Large intestine (tissue), 3 donors: Measurements from ENCODE around the gene PRKCE. TPM values are rescaled to one million over a fixed set of nuclear protein-coding genes. Genes with fewer than 3 reads are reported as not detected.
A peak's percentile ranks its signal among the peaks of the same experiment; 100 is the strongest.

Source experiments
- DNase-seq, 2 donors: peaks; one replicate each; pipeline versions ENCODE4 v3.0.0 to v3.0.0-alpha.2; 2013
- H3K27ac ChIP-seq: one replicate; pipeline ENCODE4 v1.5.1; 2013; ENCODE audit warnings: low read length
- H3K27me3 ChIP-seq: 2 replicates; pipeline ENCODE4 v1.6.1; 2013; ENCODE audit warnings: low read length; ENCODE audit not compliant: control insufficient read depth, insufficient read depth
- H3K36me3 ChIP-seq: 2 replicates; pipeline ENCODE4 v1.6.1; 2013; ENCODE audit warnings: low read length; ENCODE audit not compliant: control insufficient read depth, insufficient read depth
- H3K4me1 ChIP-seq: one replicate; pipeline ENCODE4 v1.6.1; 2013; ENCODE audit warnings: low read length; ENCODE audit not compliant: control insufficient read depth, insufficient read depth
- H3K4me3 ChIP-seq: one replicate; pipeline ENCODE4 v1.5.1; 2013; ENCODE audit warnings: low read length
- H3K9me3 ChIP-seq: one replicate; pipeline ENCODE4 v1.6.1; 2013; ENCODE audit warnings: mild to moderate bottlenecking, low read depth, low read length, moderate library complexity; ENCODE audit not compliant: control insufficient read depth
- WGBS: methylation state at CpG from one replicate; pipeline ENCODE4 v1.1.5; 2013; ENCODE audit warnings: low lambda C conversion rate; ENCODE audit not compliant: insufficient coverage; 5-methylcytosine and 5-hydroxymethylcytosine counted together
- polyA plus RNA-seq: library from polyadenylated mRNA; unstranded; fragments of 120-200 nt; gene quantifications from one replicate; pipeline ENCODE4 v1.2.1, GENCODE V29; 2013

Gene PRKCE
- polyA plus RNA-seq, 1 donor: 13.0 TPM

DNA sequence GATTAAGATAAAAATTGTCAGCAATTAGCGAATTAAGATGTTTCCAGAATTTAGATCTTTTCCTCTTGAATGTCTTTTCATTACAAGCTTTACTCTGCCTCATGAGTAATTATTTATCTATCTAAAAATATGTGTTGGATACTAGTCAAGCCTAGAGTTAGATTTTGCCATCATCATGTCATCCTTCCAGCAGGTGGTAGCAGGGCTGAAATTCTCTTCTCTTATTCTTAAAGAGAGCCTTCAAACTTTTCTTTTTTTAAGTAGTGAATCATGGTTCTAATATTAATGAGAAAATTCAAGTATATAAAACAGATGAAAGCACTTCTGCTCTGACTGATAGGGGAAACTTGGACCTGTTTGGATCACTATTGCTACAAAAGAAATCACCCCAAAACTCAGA, 405.1 kb downstream of the PRKCE start:
- Histone ChIP-seq H3K4me1 (no peaks in the 10 kb centered on the region), H3K9me3 (no peaks in the 10 kb centered on the region), H3K4me3 (no peak overlapping the region), H3K36me3 (peaks cover 4% of the 10 kb centered on the region), H3K27me3 (no peaks in the 10 kb centered on the region), H3K27ac (no peak overlapping the region)
- DNase-seq: no peak
- WGBS: 100% methylated on average over 1 of the region's 1 CpG

DNA sequence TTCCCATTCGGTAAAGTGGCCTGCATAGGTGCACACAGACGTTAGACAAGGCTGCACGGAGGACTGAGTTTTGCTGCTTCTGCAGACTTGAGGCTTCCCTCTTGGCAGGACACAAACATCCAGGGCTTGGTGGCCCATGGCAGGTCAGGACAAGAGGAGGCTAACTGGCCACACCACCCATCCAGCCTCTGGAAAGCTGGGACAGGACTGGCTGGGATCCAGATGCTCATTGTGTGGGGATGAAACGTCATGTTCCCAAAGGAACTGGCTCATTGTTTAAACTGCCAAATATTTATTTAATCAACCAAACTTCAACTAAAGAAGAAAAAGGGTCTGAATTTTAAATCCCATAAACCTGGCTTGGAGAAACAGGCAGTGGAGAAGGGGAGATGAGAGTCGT, 406.7 kb downstream of the PRKCE start:
- Histone ChIP-seq H3K27me3 (no peaks in the 10 kb centered on the region), H3K36me3 (no peaks in the 10 kb centered on the region), H3K27ac (no peak overlapping the region), H3K9me3 (no peaks in the 10 kb centered on the region), H3K4me1 (no peaks in the 10 kb centered on the region), H3K4me3 (no peak overlapping the region)
- DNase-seq: no peak
- no CpG with 5 or more reads among the region's 5 CpGs for WGBS

DNA sequence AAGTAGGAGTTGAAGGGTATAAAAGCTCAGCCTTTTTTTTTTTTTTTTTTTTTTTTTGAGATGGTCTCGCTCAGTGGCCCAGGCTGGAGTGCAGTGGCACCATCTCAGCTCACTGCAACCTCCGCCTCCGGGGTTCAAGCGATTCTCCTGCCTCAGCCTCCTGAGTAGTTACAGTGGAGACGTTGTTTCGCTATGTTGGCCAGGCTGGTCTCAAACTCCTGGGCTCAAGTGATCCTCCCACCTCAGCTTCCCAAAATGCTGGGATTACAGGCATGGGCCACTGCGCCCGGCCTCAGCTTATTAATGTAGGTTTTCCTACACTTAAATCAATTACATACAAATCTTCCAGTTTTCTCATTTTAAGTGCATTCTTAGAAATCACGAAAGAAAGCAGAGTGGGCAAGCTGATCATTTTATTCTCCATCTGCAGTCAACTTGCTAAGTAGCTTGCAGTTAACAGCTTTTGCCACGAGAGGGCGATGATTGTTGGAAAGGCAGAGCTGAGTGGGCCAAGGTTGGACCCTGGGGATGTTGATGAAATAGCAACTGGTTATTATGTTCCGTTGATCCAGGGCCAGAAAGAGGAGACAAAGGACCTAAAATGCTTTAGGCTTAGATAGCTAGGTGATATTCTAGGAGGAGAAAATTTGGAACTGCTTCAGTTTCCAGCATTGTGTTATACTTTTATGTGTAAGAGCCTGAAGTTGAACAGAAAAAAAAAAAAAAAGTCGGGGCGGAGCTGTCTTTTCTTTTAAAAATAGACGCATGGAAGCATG, 411.4 kb downstream of the PRKCE start:
- no peaks in the 10 kb centered on the region for H3K36me3 ChIP-seq
- no peaks in the 10 kb centered on the region for H3K4me1 ChIP-seq
- DNase-seq: peak; percentile 55 to 63
- H3K4me3 ChIP-seq: no peak overlapping the region
- H3K27ac ChIP-seq: no peak overlapping the region
- WGBS: 88% methylated on average over 2 of the region's 15 CpGs
- no peaks in the 10 kb centered on the region for H3K9me3 ChIP-seq
- no peaks in the 10 kb centered on the region for H3K27me3 ChIP-seq

DNA sequence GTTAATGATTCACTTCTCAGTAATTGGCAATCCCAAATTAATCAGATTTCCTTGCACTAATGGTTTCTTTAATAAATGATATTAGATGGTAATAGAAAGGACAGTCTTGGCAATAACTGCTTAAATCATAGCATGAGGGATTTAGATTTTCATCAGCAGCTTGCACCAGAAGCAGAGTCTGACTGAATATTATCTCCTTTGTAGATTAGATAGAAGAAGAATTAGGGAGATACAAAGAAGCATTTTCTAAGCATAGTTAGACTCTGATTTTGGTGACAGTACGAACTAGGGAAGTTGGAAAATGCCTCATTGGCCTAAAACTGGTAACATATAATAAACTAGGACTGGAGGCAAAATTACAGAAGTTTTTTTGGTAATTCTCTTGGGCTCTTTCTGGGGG, 412.9 kb downstream of the PRKCE start:
- Histone ChIP-seq H3K9me3 (no peaks in the 10 kb centered on the region), H3K27ac (no peak overlapping the region), H3K36me3 (no peaks in the 10 kb centered on the region), H3K27me3 (no peaks in the 10 kb centered on the region), H3K4me3 (no peak overlapping the region), H3K4me1 (no peaks in the 10 kb centered on the region)
- DNase-seq: no peak
- no CpG with 5 or more reads among the region's 1 CpG for WGBS

DNA sequence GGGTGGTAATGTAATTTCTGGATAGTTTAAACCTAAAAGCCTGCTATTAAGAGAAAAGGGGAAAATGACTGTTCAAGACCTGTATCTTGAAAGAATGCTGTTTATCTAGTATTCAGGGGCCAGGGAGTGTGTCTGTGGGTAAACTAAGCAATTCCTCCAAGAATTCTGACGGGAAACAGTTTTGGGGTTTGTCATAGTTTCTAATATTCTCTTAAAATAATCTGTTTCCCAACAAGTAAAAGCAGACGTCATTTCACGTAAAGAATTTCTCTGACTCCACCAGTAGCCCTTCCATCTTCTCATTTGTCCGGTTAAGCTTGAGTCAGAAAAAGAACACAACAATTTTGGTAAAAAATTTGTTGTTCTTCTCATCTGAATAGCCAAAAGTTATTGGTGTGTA, 413.7 kb downstream of the PRKCE start:
- Histone ChIP-seq H3K27ac (no peak overlapping the region), H3K9me3 (no peaks in the 10 kb centered on the region), H3K27me3 (no peaks in the 10 kb centered on the region), H3K4me1 (no peaks in the 10 kb centered on the region), H3K4me3 (no peak overlapping the region), H3K36me3 (no peaks in the 10 kb centered on the region)
- WGBS: 100% methylated on average over 3 of the region's 4 CpGs
- DNase-seq: no peak

DNA sequence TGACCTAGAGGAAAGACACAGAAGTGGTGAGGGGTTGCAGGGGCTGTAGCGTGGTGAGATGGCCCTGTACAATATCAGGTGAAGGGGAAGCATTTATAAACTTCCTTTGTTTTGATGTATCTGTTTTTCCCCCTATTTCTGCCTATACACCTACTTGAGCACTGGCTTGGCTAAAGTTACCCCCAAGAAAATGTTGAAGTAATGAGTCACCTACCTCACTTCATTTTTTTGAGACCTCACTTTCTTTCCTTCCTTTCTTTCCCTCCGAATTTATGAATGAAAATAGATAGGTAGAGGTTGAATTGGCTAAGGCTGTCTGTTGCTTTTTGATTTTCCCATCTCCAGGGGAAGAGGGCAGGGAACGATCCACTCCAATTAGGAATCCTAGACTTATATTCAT, 414.6 kb downstream of the PRKCE start:
- Histone ChIP-seq H3K4me3 (no peak overlapping the region), H3K9me3 (no peaks in the 10 kb centered on the region), H3K36me3 (no peaks in the 10 kb centered on the region), H3K27me3 (no peaks in the 10 kb centered on the region), H3K27ac (no peak overlapping the region), H3K4me1 (no peaks in the 10 kb centered on the region)
- no peak for DNase-seq
- no CpG with 5 or more reads among the region's 3 CpGs for WGBS

DNA sequence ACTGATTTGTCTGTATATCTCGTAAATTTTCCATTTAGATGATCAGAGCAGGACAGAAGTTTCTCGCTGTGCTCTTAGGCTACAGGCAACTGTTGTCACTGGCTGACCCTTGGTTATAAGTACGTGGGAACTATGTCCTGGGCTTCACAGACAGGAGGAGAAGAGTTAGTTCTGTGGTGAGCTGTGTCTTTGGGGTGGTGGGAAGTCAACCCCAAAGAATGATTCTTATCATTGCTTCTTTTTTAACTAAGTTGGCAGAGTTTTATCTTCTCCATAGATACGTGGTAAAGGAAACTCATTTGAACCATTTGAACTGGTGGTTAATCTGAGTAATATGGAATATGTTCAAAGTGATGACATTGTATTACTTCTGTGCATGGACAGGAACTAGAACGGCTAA, 415.1 kb downstream of the PRKCE start:
- H3K27me3 ChIP-seq: no peaks in the 10 kb centered on the region
- no peak overlapping the region for H3K27ac ChIP-seq
- no peak overlapping the region for H3K4me3 ChIP-seq
- H3K4me1 ChIP-seq: no peaks in the 10 kb centered on the region
- no peaks in the 10 kb centered on the region for H3K36me3 ChIP-seq
- no peaks in the 10 kb centered on the region for H3K9me3 ChIP-seq
- DNase-seq: no peak
- 100% methylated on average over 1 of the region's 5 CpGs for WGBS

DNA sequence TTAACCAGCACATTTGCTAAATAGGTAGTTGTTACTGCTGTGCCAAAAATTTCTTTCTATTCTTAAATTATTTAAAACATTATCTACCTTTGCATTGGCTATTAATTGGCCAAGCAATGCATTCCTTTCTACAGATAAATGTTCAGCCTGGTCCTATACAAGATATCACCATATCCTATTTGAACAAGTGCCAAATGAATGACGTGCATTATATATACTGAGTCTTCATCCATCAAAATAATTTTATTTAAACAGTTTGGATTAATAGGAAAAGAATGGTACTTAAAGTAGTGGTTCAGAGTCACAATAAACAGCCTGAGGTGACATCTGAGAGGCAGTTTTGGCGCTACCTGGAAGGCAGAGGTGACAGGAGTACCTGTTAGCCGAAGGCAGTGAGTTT, 415.6 kb downstream of the PRKCE start:
- Histone ChIP-seq H3K27ac (no peak overlapping the region), H3K36me3 (no peaks in the 10 kb centered on the region), H3K4me3 (no peak overlapping the region), H3K9me3 (no peaks in the 10 kb centered on the region), H3K27me3 (no peaks in the 10 kb centered on the region), H3K4me1 (no peaks in the 10 kb centered on the region)
- DNase-seq: no peak
- WGBS: no CpG with 5 or more reads among the region's 3 CpGs

DNA sequence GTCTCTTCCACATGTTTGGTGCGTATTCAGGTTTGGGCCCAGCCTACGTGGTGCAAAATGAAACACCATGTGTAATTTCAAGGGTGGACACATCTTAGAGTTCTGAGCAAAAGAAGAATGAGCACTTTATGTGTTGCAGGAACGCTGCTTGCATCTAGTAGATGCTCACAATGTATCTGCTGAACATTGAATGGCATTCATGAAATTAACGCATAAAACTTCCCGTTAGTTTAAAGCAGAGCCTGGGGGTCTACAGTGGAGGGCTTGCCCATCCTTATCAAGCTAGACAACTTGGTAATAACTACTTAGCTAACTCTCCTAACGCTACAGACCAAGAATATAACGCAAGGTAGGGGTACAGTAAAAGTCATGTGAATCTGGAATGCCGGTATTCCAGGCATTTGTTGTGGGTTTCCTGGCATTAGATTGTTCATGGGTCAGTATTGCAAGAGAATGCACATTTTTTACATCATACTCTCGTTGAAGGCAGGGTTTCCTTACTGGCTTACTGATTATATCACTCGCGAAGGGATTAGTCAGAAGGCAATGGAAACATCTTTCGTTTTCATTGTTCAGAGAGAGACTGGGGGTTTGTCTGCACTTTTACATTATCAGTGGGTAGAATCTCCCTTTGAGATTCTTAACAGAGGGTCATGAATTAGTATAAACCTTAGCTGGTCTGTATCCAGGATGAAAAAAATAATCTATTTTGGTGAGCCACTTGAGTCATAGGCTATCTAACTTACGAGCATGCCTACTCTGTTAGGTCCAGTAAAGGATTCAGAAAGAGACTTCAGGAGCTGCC, 416.2 kb downstream of the PRKCE start:
- Histone ChIP-seq H3K36me3 (no peaks in the 10 kb centered on the region), H3K4me1 (no peaks in the 10 kb centered on the region), H3K27me3 (no peaks in the 10 kb centered on the region), H3K27ac (no peak overlapping the region), H3K9me3 (no peaks in the 10 kb centered on the region), H3K4me3 (no peak overlapping the region)
- DNase-seq: no peak
- 100% methylated on average over 1 of the region's 13 CpGs for WGBS

DNA sequence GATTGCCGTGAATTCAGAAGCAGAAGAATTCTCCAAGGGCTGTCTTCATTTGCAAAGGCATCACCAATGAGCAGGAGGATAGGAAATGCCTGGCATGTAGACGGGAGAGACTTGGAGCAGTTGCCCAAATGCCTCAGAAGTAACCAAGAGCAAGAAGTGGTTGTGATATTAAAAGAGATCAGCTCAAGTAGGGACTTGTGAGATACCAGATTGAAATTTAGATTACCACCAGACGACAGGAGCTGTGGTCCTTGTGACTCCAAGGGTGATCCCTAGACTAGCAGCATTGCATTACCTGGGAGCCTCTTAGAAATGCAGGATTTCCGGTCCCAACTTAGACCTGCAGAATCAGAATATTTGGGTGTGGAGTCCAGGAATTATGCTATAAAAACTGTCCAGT, 417.2 kb downstream of the PRKCE start:
- H3K27ac ChIP-seq: no peak overlapping the region
- no peak overlapping the region for H3K4me3 ChIP-seq
- H3K9me3 ChIP-seq: no peaks in the 10 kb centered on the region
- H3K27me3 ChIP-seq: no peaks in the 10 kb centered on the region
- no peaks in the 10 kb centered on the region for H3K4me1 ChIP-seq
- DNase-seq: no peak
- H3K36me3 ChIP-seq: no peaks in the 10 kb centered on the region
- WGBS: 100% methylated on average over 1 of the region's 4 CpGs
